A172 (cell line): ENCODE measurements around the gene KIF6. TPM values are rescaled to one million over a fixed set of nuclear protein-coding genes. Genes with fewer than 3 reads are reported as not detected.

Source experiments
- DNase-seq: peaks from one replicate; pipeline ENCODE4 v3.0.0-alpha.2; 2015; ENCODE audit warnings: low spot score
- total RNA-seq: library from RNA; depleted of rRNA; stranded (reverse); fragments of >200 nt; shearing (Covaris generic); gene quantifications from 2 replicates; pipeline ENCODE4 v1.2.3, GENCODE V29; 2014

KIF6 gene
- total RNA-seq, 1 experiment from 2014 or later = 0.26 TPM

DNA sequence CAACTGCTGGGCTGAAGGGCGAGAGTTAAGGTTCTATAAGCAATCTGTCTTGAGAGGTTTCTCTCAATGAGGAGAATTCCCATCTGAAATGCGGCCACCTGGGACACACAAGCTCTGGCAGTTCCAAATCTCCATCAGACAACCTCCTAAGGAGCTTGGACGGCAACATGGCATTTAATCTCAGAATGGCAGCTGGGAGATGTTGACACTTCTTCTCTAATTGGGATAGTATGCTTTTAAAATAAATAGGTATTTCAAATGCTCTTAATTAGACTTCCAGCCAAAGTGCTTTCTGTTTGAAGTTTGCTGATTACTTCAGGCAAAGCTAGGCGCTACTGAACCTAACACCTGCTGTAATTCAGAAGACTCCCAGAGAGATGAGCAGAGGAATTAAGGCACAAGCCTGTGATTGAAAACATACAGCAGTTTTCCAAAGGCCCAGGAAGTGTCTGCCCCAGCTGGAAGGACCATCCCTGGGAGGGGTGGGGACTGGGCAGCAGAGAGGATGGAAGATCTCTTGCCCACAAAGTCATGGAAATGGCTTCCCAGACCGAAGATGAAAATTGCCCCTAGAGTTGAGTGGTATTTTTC is 343.6 kb downstream of the KIF6 start:
- DNase-seq = no peak

DNA sequence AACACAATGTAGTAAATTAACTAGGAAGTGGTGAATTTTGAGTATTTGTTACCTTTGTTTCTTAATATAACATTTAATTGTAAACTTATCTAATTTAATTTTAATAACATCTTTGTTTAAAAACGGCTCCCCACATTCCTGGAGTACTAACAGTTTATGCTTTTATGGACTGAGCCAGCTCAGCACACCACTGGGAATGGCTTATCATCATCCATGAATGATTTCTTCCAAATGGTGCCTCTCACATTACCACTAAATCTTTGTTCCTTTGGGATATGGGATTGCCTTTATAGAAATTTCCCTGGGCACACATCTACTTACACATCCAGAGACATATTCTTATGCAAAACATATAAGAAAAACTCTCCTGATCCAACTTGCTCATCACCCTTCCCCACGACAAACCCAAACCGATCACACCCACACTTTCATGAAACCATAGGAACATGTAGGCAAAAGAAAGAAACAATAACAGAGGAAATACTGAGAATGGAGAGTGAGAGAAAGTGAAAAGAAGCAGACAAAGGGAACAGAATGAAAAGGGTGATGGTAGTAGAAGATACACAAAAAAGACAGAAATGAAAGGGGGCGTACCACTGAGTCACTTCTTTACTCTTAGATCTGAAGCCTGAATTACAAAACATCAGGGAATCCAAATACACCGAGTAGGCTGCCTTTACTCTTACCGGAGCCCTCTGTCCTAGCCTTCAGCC is 344.2 kb downstream of the KIF6 start:
- no peak for DNase-seq

DNA sequence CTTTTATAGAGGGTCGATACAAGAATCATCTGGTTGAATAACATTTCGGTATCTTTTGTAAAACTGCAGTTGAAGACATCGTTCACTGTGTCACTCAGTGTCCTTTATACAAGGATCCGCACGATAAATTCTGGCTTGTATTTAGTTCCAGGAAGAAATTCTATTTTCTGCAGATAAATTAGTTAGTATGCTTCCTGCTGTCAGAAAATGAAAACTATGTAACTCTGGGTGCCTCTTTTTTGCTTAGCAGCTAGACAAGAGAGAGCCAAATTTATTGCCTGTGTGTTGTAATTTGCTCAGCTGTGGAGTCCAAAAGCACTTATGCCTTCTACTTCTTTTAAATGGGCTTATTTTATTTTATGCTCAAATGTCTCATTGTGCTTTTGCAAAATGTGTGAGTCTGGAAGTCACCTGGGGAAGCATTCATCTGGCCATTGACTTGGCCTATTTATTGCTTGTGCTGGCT is 346.2 kb downstream of the KIF6 start:
- DNase-seq = no peak

DNA sequence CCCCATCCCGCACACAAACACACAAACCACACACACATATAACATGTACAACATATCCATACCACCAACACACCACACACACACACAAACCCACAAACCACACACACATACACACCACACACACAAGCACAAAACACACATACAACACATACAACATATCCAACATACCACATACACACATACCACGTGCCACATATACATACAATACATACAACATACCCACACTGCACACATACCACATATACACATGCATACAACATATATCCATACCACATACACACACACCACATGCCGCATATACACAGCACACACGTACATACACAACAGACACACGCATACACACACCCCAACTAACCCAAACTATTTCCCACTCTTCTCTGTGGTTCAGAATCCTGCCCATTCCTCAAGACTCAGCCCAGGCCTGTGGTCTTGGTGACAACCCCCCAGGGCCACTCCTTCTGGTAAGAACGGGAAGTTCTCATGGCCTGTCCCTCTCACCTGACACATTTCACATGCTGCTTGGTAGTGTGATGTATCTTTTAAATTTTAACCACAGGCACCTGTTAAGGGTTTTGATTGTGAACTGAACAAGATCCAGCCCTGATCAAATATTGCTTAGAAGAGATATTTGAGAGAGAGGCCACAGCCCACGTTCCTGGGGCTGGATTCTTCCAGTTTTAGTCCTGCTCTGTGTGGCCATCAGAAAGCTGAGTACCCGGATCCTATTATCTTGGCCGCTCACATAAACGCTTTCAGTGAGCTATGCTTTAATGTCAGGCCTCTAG is 346.8 kb downstream of the KIF6 start:
- no peak for DNase-seq

DNA sequence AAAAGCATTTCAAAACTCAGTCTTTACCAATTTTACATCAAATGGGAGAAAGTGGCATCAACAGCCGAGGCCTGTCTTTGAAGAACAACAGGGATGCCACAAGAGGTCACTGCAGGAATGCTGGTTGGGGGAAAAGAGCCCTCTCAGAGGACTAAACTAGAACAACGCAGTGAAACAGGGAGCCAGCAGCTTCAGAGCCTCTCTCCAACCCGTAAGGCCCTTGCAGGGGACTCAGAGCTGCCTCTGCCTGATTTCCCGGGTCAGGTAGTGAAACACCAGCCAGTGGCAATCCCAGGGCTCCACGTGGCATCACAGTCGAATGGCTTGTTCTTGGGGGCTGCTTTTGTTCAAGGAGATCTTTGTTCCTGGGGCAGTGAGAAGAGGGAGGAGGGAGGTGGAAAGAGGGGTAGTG is 347.7 kb downstream of the KIF6 start:
- DNase-seq = peak; percentile 64

DNA sequence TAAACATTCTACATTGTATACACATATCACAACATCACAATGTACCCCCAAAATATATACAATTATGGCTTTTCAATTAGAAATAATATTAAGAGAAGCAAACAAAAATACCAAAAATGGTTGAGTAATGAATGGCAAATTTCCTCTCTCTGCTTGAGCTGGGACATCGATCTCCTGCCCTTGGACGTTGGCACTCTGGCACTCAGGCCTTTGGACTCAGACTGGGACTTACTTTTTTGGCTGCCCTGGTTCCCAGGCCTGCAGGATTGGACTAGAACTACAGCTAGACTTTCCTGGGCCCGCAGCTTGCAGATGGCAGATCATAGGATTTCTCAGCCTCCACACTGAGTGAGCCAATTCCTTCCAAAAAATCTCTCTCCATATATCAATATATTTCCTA is 349.8 kb downstream of the KIF6 start:
- DNase-seq = no peak

DNA sequence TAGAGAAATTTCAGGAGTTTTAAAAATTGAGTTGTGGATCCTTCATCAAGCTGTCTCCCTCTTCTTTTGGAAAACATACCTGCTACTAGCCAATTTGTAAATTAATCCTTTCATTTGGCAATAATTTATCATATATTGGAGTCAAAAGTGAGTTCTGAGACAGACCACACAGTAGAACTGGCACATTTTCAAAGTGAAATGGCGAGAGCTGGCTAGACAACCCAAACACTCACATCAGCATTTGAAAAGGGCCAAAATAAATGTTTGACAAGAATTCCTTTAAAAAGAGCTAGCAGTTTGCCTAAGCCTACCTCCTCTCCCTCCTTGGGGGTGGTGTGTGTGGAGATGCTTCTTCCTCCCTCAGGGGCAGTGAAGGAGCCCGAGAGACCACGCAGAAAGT is 354.8 kb downstream of the KIF6 start:
- no peak for DNase-seq

DNA sequence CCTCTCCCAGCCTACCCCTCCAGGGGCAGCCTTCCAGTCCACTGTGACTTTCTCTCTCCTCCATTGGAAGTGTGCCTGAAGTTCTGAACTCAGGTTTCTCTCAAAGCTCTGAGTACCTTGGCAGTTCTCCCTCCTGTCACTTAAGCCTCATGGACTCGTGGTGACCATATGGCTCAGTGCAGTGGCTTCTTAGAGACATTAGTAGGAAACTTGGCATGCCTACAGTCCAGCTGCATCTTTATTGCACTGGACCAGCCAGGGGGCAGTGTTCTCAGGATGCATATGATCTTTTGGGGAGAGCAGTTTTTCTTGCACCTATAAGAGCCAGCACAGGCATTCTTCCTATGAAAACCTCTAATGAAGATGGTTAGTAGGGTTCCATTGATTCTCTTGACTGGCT is 355.2 kb downstream of the KIF6 start:
- no peak for DNase-seq

DNA sequence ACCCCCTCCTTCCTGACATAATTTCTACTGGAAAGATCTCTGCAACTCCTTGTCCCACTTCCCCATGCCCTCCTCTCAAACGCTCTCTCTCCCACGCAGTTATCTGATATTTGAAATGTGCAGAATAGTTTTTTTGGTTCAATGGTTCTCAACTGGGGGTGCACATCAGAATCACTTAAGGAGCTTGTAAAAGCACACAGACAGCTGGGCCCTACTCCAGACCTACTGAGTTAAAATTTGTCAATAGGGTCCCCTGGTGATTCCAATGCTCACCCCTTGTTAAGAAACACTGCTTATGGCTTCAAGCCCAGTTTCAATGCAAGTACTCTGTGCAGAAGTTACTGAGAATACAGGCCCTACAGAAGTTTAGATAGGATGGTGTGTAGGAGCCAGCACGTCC is 357.5 kb downstream of the KIF6 start:
- DNase-seq = no peak

DNA sequence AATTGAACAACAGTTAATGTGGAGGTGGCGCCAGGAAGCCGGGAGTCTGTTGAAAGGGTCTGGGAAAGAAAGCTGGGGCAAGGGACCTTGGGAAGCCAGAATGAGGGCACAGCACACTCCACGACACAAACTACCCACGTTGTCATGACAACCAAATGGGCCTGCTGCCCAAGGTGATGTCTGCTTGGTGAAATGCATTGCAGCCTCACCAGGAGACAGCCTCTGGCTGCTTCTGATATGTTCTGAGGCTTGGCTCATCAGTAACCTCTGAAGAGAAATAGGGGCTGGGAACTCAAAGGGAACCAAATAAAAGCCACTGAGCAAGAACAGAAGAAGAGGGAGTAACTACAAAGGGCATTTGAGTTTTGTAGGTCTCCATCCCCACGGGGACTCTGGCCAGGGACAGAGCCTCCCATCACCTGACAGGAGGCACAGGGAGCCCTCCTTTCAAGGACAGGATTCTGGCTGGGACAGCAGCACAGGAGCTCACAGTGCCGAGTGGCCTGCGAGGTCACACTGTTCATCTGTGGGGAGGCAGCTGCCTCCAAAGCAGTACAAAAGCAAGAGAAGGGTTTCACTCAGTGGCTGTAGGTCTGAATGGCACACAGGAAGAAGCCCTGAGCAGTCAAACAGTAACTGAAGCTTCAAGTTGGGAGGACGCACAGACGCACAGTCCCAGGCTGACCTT is 358.1 kb downstream of the KIF6 start:
- no peak for DNase-seq

DNA sequence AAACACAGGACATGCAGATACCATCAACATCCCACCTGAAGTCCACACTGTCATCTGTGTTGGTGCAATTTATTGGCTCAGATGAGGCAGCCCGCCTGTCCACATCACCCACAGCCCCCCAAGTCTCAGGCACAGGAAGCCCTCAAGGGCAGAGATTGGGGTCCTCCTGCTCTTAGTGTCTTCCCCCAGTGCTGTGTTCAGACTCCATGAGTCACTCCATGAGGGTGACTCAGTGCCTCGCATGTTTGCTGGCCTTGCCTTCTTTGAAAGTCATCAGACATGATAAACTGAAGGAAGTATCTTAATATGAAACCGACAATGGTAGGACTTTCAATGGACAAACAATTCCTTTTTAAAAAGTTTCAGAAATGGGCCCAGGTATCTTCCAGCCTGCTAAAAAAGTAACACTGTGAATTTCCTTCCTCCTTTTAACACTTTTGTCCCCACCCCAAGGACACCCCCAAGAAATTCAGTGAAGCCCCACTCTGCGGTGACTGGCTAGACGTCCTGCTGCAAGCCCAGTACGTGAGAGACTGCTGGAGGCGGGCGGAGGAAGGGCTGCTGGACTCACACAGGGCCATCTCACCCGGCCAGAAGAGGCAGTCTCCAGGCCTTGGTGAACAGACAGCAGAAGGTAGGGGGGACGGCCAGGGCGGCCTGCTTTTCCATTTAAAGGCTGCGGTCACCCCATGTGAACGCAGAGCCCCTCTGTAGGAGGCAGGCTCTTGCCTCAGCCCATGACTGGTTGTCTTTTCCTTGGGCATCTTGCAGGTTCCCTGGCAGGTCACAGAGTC is 359.7 kb downstream of the KIF6 start:
- peak; percentile 25 for DNase-seq

DNA sequence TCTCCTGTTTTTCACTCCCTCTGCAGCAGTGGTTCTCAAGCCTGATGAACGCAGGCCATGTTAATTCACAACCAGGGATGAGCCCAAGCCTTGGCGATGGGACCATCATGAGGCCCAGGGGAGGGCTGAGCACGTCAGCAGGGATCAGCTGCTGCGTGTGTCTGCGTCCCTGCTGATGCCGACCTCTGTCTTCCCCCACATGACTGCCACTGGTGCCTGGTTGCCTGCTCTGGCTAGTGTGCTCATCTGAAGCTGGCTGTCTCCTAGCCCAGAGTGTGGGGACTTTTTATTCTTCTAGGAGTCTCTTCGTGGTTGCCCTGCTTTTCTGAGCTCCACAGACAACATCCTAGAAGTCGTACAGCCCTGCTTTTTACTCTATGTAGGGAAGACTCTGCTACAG is 361.9 kb downstream of the KIF6 start:
- no peak for DNase-seq

DNA sequence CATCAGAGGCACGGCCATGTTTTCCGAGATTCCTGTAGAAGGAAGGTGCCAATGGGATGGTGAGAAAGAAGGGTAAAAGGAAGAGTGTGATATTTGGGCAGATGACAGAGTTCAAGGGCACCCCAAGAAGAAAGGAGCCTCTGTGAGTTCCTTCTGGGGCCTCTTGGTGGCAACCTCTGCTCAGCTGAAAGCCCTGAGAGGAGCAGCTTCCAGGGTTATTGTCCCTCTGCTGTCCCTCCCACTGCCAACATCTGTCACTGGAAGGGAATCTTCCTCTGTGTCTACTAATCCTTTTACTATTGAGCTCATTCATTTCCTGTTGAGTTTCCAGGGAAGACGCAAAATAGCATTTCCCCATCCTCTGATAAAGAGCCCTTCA is 362.7 kb downstream of the KIF6 start:
- DNase-seq = peak; percentile 22

DNA sequence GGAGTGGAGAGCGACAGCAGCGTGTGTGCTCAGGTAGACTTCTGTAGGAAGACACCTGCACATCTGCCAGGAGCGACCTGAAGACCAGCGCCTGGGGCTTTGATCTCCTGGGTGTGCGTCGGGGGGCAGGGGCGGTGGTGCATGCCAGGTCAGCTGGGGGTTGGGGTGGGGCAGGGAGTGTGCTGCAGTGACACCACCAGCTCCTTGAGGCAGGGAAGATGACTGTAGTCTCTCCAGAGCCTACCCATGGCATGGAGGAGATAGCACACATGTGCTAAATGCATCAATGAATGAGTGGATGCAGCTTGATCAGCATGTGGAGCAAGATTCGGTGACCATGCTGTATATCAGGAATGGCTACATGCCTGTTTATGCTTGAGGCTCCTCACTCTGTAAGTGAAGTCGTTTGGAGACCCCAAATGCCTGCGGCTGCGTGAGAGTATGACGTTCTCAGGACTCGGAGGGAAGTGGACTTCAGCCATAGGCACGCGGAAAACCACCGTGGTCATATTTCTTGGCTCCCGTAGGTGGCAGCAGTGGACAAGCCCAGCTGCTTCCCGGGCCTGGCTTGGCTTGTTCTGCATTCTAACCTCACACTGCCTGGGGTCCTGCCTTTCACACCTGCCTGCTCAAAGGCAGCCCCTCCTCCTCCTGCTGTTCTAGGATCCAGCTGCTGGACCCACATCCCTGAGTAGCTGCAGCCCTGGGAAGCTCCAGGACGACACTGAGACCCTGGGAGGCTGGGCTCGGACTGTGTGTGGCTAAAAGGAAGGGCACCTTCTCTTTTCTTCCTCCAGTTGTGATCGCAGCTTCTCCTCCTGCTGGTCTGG is 363.3 kb downstream of the KIF6 start:
- DNase-seq = peak; percentile 51

DNA sequence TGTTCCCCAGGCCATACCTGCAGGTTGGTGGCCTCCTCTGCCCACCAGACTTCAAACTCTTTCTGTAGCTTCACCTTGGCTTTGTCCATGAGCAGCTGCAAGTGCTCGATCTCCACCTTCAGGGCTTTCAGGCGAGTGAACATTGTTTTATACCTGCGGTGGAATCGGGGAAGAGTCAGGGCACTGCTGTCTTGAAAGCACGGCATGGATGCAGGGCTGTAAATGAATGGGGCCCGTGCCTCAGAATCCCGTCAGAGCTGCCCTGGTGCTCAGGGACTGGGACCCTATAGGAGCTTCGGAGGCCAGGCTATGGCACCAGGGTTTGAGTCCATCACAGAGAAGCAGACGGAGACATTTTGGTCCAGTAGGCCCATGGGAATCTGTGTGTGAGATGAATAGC is 364.8 kb downstream of the KIF6 start:
- DNase-seq = no peak

DNA sequence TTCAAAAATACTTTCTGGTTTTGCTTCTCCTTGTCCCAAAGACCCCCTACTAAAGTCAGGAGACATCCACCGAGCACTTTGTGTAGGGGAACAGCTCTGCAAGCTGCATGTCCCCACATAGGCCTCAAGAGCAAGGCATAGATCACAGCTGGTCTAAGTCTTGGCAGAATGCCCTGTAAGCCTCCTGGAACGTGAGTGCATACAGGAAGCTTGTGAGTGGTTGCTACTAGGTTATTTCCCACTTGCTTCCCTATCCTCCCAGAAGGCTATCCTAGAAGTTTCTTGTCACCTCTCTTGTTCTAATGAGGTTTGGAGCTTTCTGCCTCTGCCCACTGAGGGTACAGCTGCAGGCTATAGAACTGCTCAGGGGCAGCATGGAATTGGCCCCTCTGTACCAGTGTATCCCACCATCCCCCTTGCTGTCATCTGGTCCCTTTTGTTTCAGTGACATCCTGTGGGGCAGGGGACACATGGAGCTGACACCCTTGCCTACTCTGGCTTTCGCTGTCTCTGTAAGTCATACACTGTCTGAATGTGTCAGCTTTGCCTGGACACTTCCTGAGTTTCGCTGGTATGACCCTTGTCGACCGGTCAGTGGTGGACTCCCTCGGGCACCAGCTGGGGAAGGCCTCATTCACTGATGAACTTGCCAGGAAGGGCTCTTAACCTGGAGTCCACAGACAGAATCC is 367.1 kb downstream of the KIF6 start:
- peak; percentile 24 for DNase-seq

DNA sequence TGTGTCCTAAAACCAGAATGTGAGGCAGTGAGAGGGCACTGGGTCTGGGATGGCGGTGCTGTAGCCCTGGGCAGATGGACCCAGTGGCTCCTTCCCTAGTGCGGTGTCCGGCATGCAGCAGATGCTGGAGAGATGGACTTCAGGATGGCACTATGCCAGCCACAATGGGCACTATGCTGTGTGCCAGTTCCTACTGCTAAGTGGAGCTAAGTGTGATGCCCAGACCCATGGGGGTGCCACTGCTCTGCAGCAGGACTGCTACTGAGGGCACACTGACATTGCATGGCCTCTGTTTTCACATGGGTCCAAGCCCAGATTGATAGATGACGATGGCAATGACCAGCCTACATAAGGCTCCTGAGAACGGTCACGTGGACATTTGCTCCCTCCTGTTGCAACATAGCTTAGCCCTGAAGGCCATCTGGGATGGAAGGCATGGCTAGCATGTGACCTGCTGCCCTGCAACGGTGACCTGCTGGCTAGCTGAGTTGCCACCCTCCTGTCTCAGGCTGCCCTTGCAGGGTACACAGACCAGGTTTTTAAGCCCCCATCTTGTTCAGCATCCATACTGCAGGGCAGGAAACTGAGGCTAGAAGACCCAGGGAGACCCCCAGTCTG is 371.4 kb downstream of the KIF6 start:
- DNase-seq = no peak

DNA sequence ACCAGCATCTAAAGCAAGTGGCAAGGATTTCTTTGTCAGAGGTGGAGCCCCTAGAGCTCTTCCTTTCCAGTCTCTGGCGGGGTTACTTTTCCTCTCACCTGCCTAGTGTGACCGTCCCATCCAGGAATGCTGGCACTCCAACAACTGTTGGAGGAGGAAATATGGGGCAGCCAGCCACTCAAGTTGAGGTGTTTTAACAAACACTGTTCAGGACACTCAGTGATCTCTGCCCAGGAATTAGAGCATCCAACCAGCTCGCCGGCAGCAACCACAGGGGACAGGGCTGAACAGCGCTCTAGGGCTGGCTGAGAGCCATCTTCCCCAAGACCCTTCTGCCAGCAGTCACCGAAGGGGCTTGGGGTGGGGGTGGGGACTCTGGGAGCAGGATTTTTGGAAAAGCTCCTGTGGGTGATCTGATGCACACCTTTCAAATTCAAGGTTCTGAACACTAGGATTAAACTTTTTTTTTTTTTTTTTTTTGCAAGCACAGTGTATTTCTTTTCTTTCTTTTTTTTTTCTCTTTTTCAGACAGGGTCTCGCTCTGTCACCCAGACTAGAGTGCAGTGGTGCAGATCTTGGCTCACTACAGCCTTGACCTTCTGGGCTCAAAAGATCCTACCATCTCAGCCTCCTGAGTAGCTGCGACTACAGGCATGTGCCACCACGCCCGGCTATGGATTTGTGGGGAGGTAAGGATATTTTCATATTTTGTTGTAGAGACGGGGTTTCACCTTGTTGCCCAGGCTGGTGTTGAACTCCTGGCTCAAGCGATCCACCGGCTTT is 374.3 kb downstream of the KIF6 start:
- DNase-seq = no peak

DNA sequence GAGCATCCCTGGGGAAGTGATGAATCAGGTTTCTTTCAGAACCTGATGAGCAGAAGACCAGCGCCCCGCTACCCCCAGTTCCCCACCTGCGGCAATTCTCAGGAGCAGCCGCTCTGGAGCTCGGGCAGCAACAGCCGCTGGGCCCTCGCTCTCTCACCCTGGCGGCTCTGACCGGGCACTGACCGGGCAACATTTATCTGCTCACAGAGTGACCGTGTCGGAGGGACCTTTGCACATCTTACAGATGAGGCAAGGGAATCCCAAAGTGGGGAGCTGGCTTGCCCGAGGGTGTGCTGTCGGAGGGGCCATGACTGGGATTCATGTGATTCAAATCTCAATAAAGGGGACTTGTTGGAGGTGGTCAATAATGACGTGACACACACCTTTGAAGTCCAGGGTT is 376.5 kb downstream of the KIF6 start:
- no peak for DNase-seq
